Esophagus muscularis mucosa (tissue), 4 donors: ENCODE results near the gene CIRBP. TPM values are rescaled to one million over a fixed set of nuclear protein-coding genes. Genes with fewer than 3 reads are reported as not detected.

Experiments used
- DNase-seq: peaks from one replicate; pipeline ENCODE4 v3.0.0-alpha.2; 2017; ENCODE audit errors: extremely low spot score
- H3K27ac ChIP-seq, 4 donors: fragments of 200-600 bp; sonication (generic); replicated peaks in 1 of 4; 1 replicate in 3 of 4; 2 replicates in 1 of 4; pipeline ENCODE4 v1.5.1; 2016 to 2019; ENCODE audit warnings: mild to moderate bottlenecking in 1 of 4
- H3K27me3 ChIP-seq, 4 donors: fragments of 200-600 bp; sonication (generic); one replicate each; pipeline versions ENCODE4 v1.5.1 to v1.6.0; 2016 to 2019
- H3K36me3 ChIP-seq, 4 donors: fragments of 200-600 bp; sonication (generic); one replicate each; pipeline ENCODE4 v1.5.1; 2016 to 2019
- H3K4me1 ChIP-seq, 4 donors: fragments of 200-600 bp; sonication (generic); one replicate each; pipeline ENCODE4 v1.5.1; 2016 to 2019
- H3K4me3 ChIP-seq, 4 donors: fragments of 200-600 bp; sonication (generic); 1 replicate in 2 of 4; 2 replicates in 2 of 4; pipeline ENCODE4 v1.5.1; 2016 to 2019; ENCODE audit warnings: mild to moderate bottlenecking in 4 of 4, moderate library complexity in 1 of 4
- H3K9me3 ChIP-seq, 4 donors: fragments of 200-600 bp; sonication (generic); 1 replicate in 3 of 4; 2 replicates in 1 of 4; pipeline ENCODE4 v1.5.1; 2016 to 2019
- EP300 ChIP-seq: sonication (generic); formaldehyde crosslinking; IDR thresholded peaks from one replicate; pipeline ENCODE4 v1.6.1; 2017; ENCODE audit warnings: antibody characterized with exemption
- POLR2A ChIP-seq: fragments of 450-650 bp; IDR thresholded peaks from one replicate; pipeline ENCODE4 v1.6.1; 2017; ENCODE audit warnings: antibody characterized with exemption, moderate library complexity, mild to moderate bottlenecking, low read depth
- POLR2AphosphoS5 ChIP-seq, 2 donors: sonication (generic); formaldehyde crosslinking; IDR thresholded peaks; one replicate each; pipeline ENCODE4 v1.6.1; 2017; ENCODE audit warnings: antibody characterized with exemption in 2 of 2
- WGBS: methylation state at CpG from one replicate; pipeline ENCODE4 v1.1.5; 2018; 5-methylcytosine and 5-hydroxymethylcytosine counted together
- intact Hi-C: fragments of 100-400 bp; cut with DNase I; formaldehyde crosslinking; loops from one replicate; pipeline ENCODE4 v1.15.1; 2023
- total RNA-seq, 4 donors: library from RNA; depleted of rRNA; stranded (reverse); fragments of >200 nt; gene quantifications; one replicate each; pipeline versions ENCODE4 v1.1.0 to v1.2.1, GENCODE V29; 2016
- TF ChIP-seq, protein P1 (sequence below), 3 experiments: fragments of 200-600 bp in 2 of 3; fragments of 450-650 bp in 1 of 3; sonication (generic) in 2 of 3; IDR thresholded peaks; one replicate each; pipeline ENCODE4 v1.5.1; 2017 to 2019; ENCODE audit warnings: antibody characterized with exemption in 3 of 3, mild to moderate bottlenecking in 2 of 3, moderate library complexity in 1 of 3

The CIRBP gene
- total RNA-seq, 4 donors from 2014 or later: 236 to 601 (median 429) TPM

DNA sequence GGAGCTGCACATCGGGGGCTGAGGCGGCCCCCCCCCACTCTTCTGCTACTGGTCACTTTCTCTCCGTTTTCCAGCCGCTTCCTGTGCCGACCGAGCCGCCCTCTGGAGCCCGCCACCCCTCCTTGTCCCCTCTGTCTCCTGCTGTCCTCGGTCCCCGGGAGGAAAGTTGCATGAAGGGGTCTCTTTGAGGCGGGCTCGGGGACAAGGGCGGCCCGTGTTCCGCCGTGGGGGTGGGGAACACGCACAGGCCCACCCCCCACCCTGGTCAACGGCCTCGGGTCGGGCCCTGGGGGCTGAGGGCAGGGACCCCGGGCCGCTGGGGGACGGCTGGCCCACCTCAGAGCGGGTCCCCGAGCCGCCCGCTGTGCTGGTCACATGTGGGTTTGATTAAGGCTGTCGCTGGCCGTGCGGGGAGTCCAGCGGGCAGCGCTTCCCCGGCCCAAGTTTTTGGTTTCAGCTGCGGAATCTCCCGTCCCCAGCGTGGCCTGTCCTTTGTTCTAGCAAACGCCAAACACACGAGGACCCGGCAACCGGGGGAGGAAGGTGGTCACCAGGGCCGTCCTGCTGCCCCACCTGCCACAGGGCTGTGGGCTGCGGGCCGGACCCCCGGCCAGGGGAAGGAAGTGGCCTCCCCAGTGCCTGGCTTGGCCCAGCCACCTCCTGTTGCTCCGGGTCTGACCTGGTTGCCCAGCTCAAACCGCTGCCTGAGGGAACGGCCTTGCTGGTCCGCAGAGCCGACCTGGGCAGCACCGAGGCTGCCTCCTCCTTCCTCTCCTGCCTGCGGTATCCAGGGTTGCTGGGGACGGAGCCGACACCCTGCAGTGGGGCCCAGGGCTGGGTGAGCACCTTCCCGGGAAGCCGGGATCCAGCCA, 18.5 kb downstream of the CIRBP start:
- no peak overlapping the region for H3K4me3 ChIP-seq

DNA sequence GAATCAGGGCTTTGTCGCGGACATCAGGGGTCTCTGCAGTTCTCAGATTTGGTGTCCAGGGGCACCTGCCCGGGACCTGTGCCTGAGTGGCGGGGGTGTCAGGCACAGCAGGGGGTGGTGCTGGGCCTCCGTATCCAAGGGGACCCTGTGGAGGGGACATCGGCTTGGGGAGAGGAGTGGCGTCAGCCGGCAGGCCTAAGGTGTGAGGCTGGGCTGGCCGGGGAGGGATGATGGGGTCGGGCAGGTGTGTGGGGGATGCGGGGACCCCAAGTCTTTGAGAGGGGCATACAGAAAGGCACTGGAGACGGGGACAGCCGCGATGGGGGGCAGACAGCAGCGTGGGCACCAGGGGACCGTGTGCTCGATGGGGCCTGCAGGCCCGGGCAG, 19.1 kb downstream of the CIRBP start:
- no peaks in the 10 kb centered on the region for H3K9me3 ChIP-seq
- peaks cover 0 to 27% (median 21%) of the 10 kb centered on the region in 4 donors for H3K4me1 ChIP-seq
- peaks cover 0 to 95% (median 39%) of the 10 kb centered on the region in 4 donors for H3K27me3 ChIP-seq
- H3K27ac ChIP-seq: no peak overlapping the region
- DNase-seq: no peak
- H3K36me3 ChIP-seq: no peaks in the 10 kb centered on the region
- no peak for TF ChIP-seq EP300
- intact Hi-C loops: loop anchor here (10.0 kb wide), 1 partner anchor 117 kb away; the partner anchor contains the start of genes DAZAP1 and GAMT
- H3K4me3 ChIP-seq: no peak overlapping the region
- WGBS: 84% methylated on average over 16 of the region's 18 CpGs

More for the DNA sequence above, 18.5 kb downstream of the CIRBP start:
- no peak for DNase-seq
- TF ChIP-seq, protein P1, sequence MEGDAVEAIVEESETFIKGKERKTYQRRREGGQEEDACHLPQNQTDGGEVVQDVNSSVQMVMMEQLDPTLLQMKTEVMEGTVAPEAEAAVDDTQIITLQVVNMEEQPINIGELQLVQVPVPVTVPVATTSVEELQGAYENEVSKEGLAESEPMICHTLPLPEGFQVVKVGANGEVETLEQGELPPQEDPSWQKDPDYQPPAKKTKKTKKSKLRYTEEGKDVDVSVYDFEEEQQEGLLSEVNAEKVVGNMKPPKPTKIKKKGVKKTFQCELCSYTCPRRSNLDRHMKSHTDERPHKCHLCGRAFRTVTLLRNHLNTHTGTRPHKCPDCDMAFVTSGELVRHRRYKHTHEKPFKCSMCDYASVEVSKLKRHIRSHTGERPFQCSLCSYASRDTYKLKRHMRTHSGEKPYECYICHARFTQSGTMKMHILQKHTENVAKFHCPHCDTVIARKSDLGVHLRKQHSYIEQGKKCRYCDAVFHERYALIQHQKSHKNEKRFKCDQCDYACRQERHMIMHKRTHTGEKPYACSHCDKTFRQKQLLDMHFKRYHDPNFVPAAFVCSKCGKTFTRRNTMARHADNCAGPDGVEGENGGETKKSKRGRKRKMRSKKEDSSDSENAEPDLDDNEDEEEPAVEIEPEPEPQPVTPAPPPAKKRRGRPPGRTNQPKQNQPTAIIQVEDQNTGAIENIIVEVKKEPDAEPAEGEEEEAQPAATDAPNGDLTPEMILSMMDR (IDR thresholded peaks at IDR 0.05): no peak
- no peak for TF ChIP-seq POLR2AphosphoS5 (IDR thresholded peaks at IDR 0.05)
- TF ChIP-seq EP300: no peak
- TF ChIP-seq POLR2A: no peak
- H3K36me3 ChIP-seq: no peaks in the 10 kb centered on the region
- no peak overlapping the region for H3K27ac ChIP-seq
- no peaks in the 10 kb centered on the region for H3K9me3 ChIP-seq
- peaks cover 0 to 95% (median 43%) of the 10 kb centered on the region in 4 donors for H3K27me3 ChIP-seq
- intact Hi-C loops: loop anchor here (10.0 kb wide), 1 partner anchor 117 kb away; the partner anchor contains the start of genes DAZAP1 and GAMT
- peaks cover 0 to 27% (median 21%) of the 10 kb centered on the region in 4 donors for H3K4me1 ChIP-seq
- WGBS: 34% methylated on average over 10 of the region's 55 CpGs

DNA sequence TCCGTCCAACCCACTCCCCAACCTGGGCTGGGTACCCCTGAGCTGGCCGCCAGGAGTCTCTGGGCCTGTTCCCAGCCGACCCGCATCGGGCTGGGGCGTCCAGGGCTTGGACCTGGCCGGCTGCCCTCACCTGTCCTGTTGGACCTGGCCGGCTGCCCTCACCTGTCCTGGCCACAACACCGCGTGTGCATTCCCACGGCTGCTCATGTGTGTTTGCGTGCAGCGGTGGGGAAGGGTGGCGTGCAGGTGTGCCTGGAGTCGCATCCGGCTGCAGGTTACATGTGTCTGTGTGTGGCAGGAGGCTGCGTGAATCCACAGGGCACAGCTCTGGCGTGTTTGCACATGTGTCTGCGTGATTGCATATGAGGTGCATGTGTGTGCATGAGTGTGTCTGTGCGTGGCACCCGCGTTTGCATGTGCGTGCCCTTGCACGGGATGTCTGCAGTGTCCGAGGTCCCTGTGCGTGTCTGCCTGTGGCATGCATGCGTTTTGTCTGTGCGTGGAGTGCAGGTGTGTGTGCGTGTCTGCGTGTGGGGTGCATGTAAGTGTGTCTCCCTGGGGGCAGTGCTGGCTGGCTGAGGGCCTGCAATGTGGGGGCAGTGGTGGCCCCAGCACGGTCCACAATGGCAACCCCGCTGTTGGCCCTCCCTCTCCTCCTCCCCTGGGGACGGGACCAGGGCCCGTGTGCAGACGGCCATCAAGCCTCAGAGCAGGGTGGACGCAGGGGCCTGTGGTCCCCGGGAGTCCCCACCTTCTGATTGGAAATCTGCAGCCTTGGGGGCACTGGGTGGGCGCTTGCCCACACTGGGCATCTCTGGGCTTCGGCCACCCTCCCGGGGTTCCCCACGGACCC, 19.9 kb downstream of the CIRBP start:
- Histone ChIP-seq H3K4me1 (peaks cover 0 to 27% (median 21%) of the 10 kb centered on the region in 4 donors), H3K9me3 (no peaks in the 10 kb centered on the region), H3K27ac (no peak overlapping the region), H3K36me3 (no peaks in the 10 kb centered on the region), H3K4me3 (no peak overlapping the region), H3K27me3 (peaks cover 0 to 95% (median 38%) of the 10 kb centered on the region in 4 donors)
- intact Hi-C loops: loop anchor here (10.0 kb wide), 1 partner anchor 116 kb away; the partner anchor contains the start of genes DAZAP1 and GAMT
- WGBS: 92% methylated on average over 31 of the region's 41 CpGs
- TF ChIP-seq, protein P1 (IDR thresholded peaks at IDR 0.05): no peak
- TF ChIP-seq EP300 (no peak), POLR2A (no peak), POLR2AphosphoS5 (IDR thresholded peaks at IDR 0.05) (no peak)
- no peak for DNase-seq

DNA sequence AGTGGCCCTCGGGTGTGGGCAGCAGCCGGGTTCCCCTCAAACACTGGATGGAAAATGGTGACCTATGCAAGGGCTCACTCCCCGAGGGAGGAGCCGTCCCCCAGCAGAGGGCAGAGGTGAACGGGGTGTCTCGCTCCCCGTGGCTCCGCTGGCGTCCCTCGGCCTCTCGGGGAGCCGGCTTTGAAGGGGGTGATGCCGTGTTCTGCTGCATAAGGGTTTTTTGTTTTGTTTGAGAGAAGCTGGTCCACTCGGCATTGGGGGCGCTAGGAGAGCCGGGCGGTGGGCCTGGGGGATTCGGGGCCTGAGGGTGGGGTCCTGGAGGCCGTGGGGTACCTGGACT, 20.5 kb downstream of the CIRBP start:
- 82% methylated on average over 8 of the region's 19 CpGs for WGBS
- intact Hi-C loops: loop anchor here (10.0 kb wide), 1 partner anchor 115 kb away; the partner anchor contains the start of genes DAZAP1 and GAMT
- TF ChIP-seq POLR2AphosphoS5 (IDR thresholded peaks at IDR 0.05) (no peak), POLR2A (no peak), EP300 (no peak)
- TF ChIP-seq, protein P1 (IDR thresholded peaks at IDR 0.05): no peak
- DNase-seq: no peak
- peaks cover 0 to 27% (median 21%) of the 10 kb centered on the region in 4 donors for H3K4me1 ChIP-seq
- no peak overlapping the region for H3K27ac ChIP-seq
- H3K9me3 ChIP-seq: no peaks in the 10 kb centered on the region
- no peaks in the 10 kb centered on the region for H3K36me3 ChIP-seq
- H3K4me3 ChIP-seq: no peak overlapping the region
- H3K27me3 ChIP-seq: peaks cover 0 to 95% (median 41%) of the 10 kb centered on the region in 4 donors
